Left colon (tissue), 2 donors: ENCODE measurements around the gene C1orf50. TPM values are rescaled to one million over a fixed set of nuclear protein-coding genes. Genes with fewer than 3 reads are reported as not detected.

ENCODE experiments used
- ATAC-seq: fragments of 200-7000 bp; cut with Tn5 transposase; one replicate; pipeline ENCODE4 v1.9.1; 2020; ENCODE audit warnings: mild to moderate bottlenecking, moderate library complexity
- DNase-seq, 2 donors: peaks; one replicate each; pipeline ENCODE4 v3.0.0-alpha.2; 2020
- intact Hi-C, 2 donors: fragments of 100-400 bp; cut with DNase I in 1 of 2; cut with micrococcal nuclease in 1 of 2; formaldehyde crosslinking; loops; one replicate each; pipeline versions ENCODE4 v1.11.2 to v1.14.0; 2022; cut with DNase I, micrococcal nuclease
- total RNA-seq, 2 donors: library from RNA; stranded (reverse); fragmentation: NEBNext Ultra II Directional; extraction: Animal tissue kit (Norgen Biotek cat#: 25700); gene quantifications; one replicate each; pipeline ENCODE4 v1.2.1, GENCODE V29; 2021
- donor health status: DM: no; HTN: no; CAD: no.
- donor health status: DM: yes; HTN: yes; CAD: no.

C1orf50 gene
- total RNA-seq, 2 donors from 2014 or later, result 5.6 to 8.7 TPM

- ATAC-seq, result no peak
- DNase-seq, result no peak
- intact Hi-C loops, result loop anchor here in 1 of 2 donors (10.0 kb wide), 1 partner anchor 167 kb away; no protein-coding TSS in a partner anchor
Observed at GRCh38 chr1:42752284-42752683, 14.8 kb upstream of the C1orf50 start.

DNA sequence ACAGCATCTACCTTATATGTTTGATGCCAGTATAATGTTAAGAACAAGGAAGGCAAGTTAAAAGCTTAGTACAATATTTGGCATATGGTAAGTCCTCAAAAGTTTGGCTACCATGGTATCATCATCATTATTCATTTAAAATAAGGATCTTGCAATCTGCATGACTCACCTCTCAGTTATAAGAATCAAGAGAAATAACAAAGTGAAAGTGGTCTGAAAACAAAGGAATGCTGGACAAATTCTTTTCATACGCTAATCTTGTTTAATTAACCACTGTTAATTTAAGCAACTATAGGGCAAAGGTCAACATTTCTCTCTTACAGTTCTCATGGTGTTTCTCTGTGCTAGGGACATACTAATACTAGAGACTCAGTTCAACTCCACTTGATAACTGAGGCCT lies 14.0 kb upstream of the C1orf50 start:
- ATAC-seq, result no peak
- DNase-seq, result no peak
- intact Hi-C loops, result loop anchor here in 1 of 2 donors (10.0 kb wide), 1 partner anchor 168 kb away; no protein-coding TSS in a partner anchor

DNA sequence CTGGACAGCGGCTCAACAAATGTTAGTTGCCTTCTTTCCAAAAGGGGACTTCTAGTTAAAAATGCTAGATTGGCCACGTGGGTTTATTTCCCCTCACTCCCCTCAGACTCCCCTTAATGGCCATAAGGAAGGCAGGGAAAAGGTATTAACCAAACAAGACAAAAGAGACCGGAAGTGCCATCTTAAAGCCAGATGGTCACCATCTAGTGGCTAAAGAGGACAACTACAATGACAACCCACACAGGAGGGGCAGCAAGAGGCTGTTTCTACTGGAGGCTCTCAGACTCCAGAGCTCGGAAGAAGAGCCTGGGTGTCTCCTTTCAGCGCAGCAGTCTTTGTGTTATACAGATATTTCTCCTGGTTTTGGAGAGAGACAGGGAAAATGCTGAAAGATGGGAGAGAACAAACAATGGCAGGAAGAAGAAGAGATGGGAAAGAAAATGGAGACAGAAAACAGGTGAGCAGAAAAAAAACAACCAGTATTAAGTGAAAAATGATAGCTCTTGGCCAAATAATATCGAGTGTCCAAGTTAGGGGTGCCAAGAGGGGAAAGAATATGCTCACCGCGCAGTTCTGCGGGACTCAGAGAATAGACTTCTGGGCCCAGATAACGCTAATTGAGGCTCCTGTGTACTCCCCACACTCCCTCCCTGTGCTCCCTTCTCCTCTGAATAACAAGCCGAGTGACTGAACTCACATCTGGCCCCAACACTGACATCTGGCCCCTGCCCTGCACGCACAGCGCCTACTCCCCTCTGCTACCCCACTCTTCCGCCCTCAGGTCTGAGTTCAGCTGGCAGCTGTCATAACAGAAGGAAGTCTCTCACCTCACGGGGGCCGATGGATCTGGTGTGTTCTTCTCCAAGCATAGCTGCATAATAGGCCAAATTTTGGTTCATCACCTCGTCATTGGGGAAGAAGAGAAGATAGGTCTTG lies 9.8 kb upstream of the C1orf50 start:
- intact Hi-C loops, result loop anchor here in 1 of 2 donors (10.0 kb wide), 1 partner anchor 172 kb away; no protein-coding TSS in a partner anchor
- peak; percentile 87 for ATAC-seq
- DNase-seq, result no peak

- DNase-seq (no peak), ATAC-seq (no peak)
- intact Hi-C loops, result loop anchor here in 1 of 2 donors (10.0 kb wide), 1 partner anchor 173 kb away; no protein-coding TSS in a partner anchor
Observed at GRCh38 chr1:42757892-42758275, 9.2 kb upstream of the C1orf50 start.

GRCh38 chr1:42758641-42759040 lies 8.4 kb upstream of the C1orf50 start:
- ATAC-seq, result peak; percentile 50
- intact Hi-C loops, result loop anchor here in 1 of 2 donors (10.0 kb wide), 1 partner anchor 174 kb away; no protein-coding TSS in a partner anchor
- no peak for DNase-seq

GRCh38 chr1:42759114-42759513 lies 7.9 kb upstream of the C1orf50 start:
- no peak for DNase-seq
- intact Hi-C loops, result loop anchor here in 1 of 2 donors (10.0 kb wide), 1 partner anchor 174 kb away; no protein-coding TSS in a partner anchor
- no peak for ATAC-seq

DNA sequence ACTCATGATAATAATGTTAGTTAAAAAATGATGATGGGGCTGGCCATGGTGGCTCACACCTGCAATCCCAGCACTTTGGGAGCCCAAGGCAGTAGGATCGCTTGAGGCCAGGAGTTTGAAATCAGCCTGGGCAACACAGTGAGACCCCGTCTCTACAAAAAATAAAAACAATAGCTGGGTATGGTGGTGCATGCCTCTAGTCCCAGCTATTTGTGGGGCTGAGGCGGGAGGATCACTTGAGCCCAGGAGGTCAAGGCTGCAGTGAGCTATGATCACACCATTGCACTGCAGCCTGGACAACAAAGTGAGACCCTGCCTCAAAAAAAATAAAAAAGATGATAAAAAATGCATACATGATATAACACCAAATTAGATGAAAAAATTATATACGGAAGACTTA lies 5.5 kb upstream of the C1orf50 start:
- no peak for DNase-seq
- no peak for ATAC-seq
- intact Hi-C loops, result no loop called here

GRCh38 chr1:42762269-42762668 lies 4.8 kb upstream of the C1orf50 start:
- DNase-seq, result no peak
- intact Hi-C loops, result no loop called here
- ATAC-seq, result no peak

DNA sequence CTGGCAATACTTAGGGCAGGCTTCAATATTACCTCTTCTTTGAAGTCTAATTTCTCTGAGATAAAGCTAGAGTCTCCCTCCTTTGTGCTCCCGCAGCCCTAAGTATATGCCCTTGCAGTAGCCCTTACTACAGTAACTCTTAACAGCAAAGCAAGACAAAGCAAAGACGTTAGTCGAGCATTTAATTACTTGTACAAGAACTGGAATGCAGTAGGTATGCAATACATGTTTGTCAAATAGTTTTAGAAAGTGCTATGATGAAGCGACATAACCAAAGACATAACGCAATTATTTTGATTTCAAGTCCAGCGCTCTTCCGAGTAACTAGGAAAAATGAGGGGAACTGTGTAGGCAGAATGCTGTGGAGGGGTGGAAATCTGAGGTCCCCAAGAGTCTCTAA lies 1.8 kb upstream of the C1orf50 start:
- DNase-seq (no peak), ATAC-seq (no peak)
- intact Hi-C loops, result no loop called here

DNA sequence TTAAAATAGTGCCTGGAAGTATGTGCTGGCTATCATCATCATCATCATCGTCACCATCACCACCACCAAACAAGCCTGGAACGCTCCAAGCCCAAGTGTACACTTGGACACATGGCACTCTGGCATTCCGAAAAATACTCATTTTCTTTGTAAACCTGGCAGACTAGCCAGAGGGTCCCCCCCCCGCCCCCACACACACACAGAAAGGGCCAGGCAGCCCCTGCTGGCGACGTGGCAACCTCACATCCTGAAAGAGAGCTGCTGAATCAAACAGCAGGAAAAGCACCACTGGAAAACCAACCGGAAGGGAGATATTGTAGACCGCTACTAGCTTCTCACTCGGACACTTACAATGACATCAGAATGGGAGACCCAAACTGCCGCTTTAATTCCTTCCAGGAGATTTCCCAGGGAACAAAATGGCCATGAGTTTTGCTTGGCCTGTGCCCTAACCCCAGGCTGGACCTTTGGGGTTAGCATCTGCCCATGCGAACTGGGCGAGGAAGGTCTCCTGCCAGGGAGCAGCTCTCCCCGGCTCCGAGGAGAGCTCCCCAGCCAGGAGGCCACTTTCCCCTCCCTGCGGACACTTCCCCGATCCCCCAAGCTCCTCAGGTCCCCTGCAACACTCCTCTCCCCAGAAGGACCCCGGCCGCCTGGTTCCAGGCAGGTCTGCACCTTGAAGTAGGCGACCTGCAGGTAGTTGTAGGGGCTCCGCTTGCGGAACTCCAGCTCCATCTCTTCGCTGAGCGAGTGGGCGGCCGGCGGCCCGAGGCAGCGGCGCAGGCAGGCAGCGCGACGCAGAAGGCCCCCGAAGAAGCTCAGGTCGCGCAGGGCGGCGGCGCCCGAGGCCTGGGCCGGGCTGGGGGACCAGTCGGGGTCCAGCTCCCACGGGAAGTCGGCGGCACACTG lies 963 bp upstream of the C1orf50 start:
- intact Hi-C loops, result no loop called here
- ATAC-seq (no peak), DNase-seq (peak; percentile 36)

DNA sequence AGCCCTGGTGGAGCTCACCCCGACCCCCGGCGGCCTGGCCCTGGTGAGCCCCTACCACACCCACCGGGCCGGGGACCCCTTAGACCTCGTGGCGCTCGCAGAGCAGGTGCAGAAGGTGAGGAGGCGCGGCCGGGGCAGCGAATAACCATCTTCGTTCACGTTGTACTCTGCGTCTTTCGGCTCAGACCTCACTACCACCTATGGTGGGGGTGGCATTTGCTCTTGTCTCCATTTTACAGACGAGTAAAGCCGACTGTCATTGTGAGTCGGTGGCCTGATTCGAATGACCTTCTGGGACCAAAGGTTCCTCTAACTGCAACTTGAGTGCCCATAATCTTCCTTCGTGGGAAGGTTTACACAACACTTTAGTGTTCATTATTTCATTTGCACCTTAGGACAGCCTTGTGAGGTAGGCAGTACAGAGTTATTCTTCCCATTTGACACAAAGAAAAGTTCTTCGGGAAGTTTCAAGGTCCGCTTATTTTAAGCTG lies 506 bp downstream of the C1orf50 start:
- ATAC-seq (peak; percentile 41), DNase-seq (no peak)
- intact Hi-C loops, result no loop called here

DNA sequence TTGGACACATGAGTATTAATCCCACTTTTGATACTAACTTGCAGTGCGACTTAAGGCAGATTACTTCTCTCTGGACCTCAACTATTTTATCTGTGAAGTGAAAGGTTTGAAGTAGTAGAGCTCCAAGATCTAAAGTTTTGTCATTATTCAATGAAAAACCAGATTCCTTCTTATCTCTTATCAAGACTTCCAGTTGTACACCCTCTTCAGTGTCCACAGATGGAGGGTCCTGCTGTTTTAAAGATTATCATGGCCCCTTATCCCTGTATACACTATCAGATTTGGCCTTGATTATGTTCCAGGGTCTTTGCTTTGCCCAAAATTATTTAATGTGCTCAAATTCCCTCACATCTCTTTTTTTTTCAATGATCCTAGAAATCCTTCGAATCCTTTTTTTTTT lies 1.1 kb downstream of the C1orf50 start:
- intact Hi-C loops, result no loop called here
- no peak for ATAC-seq
- no peak for DNase-seq

DNA sequence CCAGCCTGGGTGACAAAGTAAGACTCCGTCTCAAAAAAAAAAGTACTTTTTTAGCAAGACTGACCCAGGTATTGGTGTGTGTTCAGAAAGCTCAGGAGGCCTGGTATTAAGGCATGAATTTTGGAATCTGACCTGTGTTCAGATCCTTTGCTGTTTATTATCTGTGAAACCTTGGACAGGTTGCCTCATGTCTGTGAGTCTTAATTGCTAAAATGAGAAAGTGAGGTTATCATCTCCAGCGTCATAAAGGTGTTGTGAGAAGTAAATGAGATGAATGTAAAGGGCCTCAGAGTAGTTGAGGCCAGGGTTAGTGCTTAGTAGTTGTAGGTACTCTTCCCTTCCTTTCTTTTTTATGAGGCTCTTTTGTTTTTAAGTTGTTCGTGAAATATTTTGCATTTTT lies 2.8 kb downstream of the C1orf50 start:
- no peak for DNase-seq
- intact Hi-C loops, result no loop called here
- ATAC-seq, result no peak

- ATAC-seq, result no peak
- no peak for DNase-seq
- intact Hi-C loops, result no loop called here
Observed at GRCh38 chr1:42773420-42773819, 6.4 kb downstream of the C1orf50 start.

- intact Hi-C loops, result no loop called here
- ATAC-seq (no peak), DNase-seq (no peak)
Observed at GRCh38 chr1:42774928-42775526, 8.0 kb downstream of the C1orf50 start.

DNA sequence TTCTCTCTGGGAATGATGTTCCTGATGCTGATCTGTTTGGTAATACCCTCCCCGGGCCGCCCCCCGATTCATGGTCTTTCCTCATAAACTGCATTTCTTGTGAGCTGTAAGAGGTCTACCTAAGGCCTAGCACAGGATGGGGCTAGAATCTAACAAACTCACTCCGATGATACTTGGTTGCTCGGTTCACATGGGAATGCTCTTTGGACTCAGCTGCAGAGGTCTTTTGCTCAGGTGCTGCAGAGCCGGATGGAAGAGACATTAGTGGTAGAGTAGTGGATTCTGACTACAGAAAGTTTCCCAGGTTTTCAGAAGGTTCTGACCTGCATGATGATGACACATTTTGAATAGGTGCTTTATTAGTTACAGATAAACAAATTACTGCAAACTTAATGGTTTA lies 9.5 kb downstream of the C1orf50 start:
- ATAC-seq (no peak), DNase-seq (no peak)
- intact Hi-C loops, result no loop called here

DNA sequence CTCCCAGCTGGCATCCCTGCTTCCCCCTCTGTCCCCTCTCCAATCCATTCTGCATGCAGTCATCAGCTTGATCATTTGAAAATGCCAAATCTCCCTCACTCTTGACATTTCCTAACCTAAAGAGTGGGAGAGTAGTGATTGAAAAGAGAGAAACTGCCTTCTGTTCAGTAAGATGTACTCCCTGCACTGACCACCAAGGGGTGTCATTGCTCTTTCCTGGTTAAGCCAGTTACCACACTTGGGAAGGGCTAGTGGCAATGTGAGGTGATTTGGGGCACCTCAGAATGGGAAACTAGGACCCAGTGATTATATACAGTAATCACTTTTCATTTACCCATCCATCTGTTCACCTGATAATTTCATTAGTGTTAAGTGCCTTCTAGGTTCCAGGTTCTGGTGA lies 10.8 kb downstream of the C1orf50 start:
- DNase-seq, result peak in 1 of 2 donors; percentile 27
- intact Hi-C loops, result no loop called here
- peak; percentile 74 for ATAC-seq

DNA sequence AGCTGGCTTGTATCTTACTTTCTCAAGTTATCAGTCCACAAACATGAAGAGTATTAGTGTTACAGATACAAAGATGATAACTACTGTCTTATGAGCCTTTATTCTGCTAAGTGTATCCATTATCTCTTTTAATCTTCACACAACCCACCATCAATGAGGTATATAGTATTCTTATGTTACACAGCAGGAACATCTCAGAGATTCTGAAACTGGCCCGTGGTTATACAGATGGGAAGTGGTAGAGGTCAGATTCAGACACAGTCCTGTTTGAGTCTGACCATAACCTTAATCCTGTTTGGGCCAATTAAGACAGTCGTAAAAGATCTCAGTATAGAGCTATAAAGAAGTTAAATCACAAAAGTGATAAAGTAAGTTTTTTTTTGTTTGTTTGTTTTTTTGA lies 12.7 kb downstream of the C1orf50 start:
- ATAC-seq (no peak), DNase-seq (no peak)
- intact Hi-C loops, result no loop called here

- intact Hi-C loops, result no loop called here
- no peak for ATAC-seq
- no peak for DNase-seq
Observed at GRCh38 chr1:42780176-42780575, 13.1 kb downstream of the C1orf50 start.
